Measurements from ENCODE around the gene TLCD5.

The TLCD5 gene

GRCh38 chr11:120324932-120325810 is at the start of gene TLCD5:
Gene TLCD5 (plus strand): TSS chr11:120325299. CDS start chr11:120327442, 2,143 bp downstream.
- peak; percentile 49 for DNase-seq

DNA sequence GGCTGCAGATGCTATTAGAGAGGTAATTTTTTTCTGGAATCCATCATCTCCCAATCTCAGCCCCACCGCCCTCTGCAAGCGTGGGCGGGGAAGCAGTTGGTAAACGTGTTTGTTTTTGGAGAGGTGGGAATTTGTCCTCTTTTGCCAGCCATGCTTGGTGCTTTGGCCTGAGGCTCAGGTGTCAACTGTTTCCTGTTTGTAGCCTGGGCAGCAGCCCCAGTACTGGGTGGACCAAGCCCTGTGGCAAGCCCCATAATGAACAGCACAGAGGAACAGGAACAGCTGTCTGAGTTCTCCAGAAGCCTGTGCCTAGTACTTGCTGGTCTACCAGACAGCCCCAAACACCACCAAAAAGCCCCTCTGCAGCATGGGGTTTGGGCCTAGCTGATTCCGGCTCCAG is 45.6 kb upstream of the TLCD5 start:
- DNase-seq = no peak

- DNase-seq = no peak
These were observed 44.5 kb upstream of the TLCD5 start for GRCh38 chr11:120280600-120281051.

DNA sequence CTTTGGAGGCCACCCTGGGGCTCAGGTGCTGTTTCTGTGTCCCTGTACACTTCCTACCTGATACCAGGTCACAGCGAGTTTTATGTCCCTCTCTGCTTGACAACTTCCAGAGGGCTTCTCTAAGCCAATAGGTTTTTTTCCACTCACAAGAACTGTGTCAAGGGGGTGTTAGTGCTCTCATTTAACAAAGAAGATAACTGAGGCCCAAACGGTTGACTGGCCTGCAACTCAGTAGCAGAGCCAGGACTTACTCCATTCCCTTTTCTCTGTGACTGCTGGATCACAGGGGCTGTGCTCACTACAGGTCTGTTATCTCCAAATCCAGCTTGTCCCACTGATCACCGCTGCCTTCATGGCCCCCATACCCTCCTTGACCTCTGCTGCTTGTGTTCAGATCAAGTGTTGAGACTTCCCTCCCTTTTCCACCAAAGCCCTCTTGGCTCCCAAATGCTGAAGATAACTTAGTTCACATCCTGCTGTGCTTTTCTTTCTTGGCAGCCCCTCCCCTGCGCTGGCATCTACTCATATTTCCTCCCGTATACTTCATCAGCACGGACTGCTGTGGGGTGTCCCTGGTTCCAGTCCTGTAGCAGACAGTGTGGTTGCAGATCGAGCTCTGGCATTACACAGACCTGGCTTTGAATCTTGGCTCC is 43.8 kb upstream of the TLCD5 start:
- DNase-seq = no peak

DNA sequence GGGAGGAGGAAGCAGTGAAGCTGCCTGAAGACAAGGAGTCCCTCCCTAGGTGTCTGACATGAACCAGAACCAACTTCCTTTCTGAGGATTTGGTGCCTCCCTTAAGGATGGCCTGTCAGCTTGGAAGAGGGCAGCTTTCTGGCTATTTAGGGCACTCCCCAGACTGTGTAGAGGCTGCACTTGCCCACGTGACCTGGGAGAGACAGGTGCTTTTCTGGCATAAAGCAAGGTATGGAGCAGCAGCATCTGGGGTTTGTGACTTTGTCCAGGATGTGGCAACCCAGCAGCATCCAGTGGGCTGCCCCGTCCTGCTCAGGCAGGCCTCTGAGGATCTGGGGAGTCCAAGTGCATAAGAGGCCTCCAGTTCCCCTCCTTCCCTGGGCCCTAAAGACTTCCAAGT is 42.0 kb upstream of the TLCD5 start:
- no peak for DNase-seq

DNA sequence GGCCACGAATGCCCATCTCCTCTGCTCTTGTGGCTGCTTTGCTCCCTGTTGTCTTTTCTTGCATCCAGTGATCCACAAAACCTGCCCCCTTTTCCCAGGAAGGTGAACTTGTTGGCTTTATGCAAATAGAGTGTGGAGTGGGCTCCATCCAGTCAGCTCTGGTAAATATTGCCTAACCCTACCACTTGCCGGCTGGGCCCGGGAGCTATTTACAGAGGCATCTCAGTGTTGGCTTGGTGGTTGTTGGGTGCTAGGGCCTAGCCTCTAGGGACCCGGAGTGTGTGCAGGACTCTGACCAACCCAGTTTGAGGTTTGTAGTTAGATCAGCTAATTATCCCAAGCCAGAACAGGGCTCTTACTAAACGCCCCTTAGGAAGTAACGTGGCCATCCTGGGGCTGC is 40.8 kb upstream of the TLCD5 start:
- no peak for DNase-seq

GRCh38 chr11:120285256-120285655 is 39.8 kb upstream of the TLCD5 start:
- DNase-seq = no peak

GRCh38 chr11:120288021-120288420 is 37.1 kb upstream of the TLCD5 start:
- DNase-seq = no peak

DNA sequence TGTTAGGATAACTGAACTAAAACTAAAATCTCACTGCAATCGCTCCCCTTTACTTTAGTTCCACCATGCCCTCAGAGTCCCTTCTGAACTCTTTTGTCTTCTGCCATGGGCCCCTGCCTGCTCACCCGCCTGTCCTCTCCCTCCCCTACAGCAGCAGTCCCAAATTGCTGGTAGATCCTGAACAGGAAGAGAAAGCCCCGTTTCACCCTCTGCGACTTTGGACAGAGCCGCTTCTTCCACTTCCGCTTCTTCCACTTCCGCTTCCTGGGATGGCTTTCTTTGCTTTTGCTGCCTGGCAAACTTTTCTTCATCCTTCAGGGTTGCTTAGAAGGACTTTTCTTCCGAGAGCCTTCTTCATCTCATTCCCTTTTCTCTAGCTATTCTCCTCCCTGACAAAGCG is 35.7 kb upstream of the TLCD5 start:
- no peak for DNase-seq

DNA sequence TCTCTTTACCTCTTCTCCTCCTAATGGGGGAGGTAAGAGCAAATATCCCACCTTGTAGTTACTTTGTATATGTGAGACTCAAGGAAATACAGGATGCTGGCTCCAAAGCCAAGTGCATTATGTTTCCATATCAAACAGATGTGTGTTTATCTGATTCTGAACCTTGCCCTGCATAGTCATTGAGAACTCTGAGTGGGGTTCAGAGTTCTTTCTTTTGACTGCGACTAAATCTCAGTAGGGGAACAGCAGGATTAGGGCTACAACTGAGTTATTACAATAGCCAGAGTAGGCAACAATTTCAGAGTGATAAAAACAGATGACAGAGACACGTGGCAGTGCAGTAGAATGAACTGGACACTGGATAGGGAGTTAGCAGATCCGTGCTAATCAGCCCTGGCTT is 34.1 kb upstream of the TLCD5 start:
- no peak for DNase-seq

- DNase-seq = no peak
These were observed 31.9 kb upstream of the TLCD5 start for GRCh38 chr11:120293038-120293800.

DNA sequence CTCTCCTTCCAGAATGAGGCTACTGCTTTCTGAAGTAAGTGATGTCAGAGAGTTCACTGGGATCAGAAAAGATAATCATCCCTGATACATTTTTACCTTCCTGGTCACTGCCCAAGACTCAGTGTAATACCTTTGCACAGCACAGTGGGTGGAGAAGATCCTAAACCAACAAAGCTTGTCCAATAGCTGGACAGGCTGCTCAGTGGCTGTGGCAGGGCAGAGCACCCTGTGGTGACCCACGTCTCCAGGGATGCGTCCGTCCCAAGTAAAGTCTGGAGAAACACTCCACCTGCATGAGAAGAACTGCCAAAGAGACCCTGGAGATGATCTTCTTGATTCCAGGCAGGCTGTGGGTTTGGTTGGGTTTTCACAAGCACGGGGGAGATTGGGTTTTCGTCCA is 31.0 kb upstream of the TLCD5 start:
- no peak for DNase-seq

DNA sequence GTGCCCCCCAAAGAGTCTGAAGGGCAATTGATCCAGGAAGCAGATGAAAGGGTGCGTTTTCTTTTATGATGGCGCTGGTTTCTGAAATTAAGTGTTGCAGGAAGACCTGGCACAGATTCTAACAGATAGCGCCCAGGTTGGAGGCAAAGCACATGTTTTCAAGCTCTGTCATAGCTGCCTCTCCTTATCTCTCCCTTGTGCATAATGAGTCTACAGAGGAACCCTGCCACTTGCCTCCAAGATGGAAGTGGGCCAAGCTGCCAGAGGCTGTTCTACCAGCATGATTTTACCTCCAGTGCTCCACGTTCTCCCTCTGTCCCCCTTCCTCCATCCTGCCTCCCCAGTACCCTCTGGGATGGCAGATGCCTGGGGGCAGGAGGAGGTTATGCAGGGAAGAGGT is 30.0 kb upstream of the TLCD5 start:
- DNase-seq = no peak

DNA sequence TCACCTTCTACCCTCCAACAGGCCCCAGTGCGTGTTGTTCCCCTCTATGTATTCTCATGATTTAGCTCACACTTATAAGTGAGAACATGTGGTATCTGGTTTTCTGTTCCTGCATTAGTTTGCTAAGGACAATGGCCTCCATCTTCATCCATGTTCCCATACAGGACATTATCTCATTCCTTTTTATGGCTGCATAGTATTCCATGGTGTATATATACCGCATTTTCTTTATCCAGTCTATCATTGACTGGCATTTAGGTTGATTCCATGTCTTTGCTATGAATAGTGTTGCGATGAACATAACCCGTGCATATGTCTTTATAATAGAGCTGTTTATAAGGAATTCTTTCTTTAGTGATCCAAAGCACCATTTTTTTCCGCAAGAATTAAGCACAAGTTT is 28.5 kb upstream of the TLCD5 start:
- no peak for DNase-seq

- no peak for DNase-seq
These were observed 26.6 kb upstream of the TLCD5 start for GRCh38 chr11:120298461-120298860.

DNA sequence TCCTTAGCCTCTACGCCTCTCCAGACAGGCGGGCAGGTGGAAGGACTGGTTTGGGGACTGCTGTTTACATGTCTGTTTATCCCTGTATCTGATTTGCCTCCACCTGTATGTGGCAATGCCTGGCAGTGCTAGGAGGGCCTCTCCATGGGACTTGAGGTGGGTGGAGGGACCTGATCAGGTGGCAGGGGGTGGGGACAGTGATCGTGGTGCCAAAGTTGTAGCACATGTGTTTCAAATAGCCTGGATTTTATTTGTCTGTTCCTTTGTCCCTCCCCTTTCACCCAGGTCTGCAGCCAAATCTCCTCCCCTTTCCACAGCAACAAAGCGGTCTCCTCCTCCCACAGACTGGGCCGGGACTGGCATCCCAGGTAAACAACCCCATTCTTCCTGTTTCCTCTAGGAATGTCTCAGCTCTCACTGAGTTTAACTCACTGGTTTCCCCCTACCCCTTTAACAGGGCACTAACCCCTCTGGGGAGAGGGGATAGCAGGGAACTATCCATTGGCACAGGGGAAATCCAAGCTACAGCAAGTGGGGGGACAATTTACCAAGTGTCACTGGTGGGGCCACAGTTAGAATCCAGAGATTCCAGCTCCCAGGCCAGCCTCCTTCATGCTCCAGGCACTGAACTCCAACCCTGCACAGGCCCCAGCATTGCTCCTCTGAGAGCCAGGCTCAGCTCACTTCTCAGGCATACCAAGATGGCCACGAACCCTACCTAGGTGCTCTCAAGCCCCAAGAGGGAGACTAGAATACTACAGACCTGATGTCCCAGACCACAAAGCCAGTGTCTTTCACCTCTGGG is 22.9 kb upstream of the TLCD5 start:
- no peak for DNase-seq

- DNase-seq = peak; percentile 78
These were observed 22.0 kb upstream of the TLCD5 start for GRCh38 chr11:120303004-120303637.

- DNase-seq = no peak
These were observed 20.6 kb upstream of the TLCD5 start for GRCh38 chr11:120304526-120304925.

DNA sequence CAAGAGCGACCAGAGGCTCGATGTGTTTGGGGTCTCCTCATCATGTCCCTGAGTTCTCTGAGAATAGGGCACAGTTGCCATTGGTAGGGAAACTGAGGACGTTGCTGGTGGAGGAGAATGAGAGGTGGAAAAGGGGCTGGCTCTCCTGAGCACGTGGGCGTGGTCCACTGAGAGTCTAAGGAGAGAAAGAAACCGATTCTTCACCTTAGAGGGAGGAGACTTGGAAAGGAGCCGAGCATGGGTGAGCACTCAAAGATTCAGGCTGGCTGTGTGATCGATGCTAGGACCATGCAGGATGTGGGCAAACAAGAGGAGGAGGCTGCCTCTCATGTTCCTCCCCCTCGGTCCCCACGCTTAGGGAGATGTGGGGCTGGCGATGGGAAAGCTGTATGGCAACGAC is 19.8 kb upstream of the TLCD5 start:
- DNase-seq = no peak

DNA sequence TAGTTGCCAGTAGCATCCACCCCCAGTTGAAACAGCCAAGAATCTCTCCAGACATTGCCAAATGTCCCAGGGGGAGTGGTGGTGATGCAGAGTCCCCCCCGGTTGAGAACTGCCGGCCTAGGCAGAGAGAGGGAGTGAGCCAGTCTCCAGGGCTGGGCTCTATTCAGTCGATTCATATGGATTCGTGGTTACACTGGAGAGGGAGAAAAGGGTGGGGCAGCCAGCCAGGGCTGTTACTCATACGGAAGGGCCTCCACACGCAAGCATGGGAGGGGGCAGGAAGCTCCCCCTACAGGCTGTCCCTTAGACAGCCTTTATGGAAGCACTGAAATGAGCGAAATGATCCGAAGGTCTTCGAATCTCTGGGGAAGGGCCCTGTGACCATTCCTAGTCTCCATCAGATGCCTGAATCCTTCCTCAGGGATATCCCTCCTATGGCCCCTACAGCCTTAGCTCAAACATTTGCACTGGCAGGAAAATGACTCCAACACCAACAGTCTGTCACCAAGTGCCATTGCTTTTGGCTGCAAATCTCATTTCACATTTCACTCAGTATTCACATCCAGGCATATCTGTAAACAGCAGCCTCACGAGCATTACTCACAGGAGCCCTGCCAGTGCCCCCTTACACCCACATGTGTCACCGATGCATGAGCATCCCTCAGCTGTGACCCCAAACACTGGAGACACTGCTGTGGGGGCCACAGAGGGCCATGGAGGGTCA is 18.4 kb upstream of the TLCD5 start:
- DNase-seq = no peak

DNA sequence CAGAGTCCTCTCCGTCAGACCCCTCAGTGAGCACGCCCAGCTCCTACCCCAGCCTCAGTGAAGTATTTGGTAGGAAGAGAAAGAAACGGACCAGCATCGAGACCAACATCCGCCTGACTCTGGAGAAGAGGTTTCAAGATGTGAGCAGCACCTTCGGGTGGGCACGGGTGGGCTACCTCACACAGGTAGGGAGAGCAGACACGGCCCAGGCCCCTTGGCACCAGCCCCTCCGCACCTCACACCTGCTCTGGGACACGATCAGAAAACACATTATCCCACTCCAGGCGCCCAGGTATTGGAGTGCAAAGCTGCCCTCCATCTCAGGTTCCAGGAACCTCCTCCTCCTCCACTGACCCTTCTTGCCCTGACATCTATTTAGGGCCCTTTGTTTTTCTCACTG is 17.6 kb upstream of the TLCD5 start:
- no peak for DNase-seq

DNA sequence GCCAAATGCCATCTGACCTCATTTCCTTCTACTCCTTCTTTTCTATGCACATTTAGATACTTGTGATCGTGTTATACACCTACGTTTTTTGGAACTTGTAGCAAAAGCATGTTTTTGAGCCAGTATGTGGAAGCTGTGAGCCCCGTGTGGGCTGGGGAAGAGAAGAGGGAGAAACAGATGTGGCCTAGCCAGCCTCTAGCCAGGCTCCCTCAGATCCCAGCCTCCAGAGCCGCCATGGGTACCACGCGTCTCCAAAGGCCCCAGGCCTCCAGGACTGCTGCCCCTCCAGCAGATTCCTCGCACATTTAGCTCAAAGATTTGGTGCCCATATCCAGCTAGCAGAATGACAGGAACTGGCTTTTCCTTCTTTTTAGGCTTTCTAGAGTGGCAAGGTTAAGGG is 17.0 kb upstream of the TLCD5 start:
- DNase-seq = no peak
